ENCODE data around the gene APOBEC3B. TPM values are rescaled to one million over a fixed set of nuclear protein-coding genes. Genes with fewer than 3 reads are reported as not detected.

Gene APOBEC3B
- total and polyA plus RNA-seq, 9 of the 15 experiments (the other 6 are each of a cell fraction or from before 2014, with no cell fraction given), result 5.9 to 166 (median 43.2) TPM

DNA sequence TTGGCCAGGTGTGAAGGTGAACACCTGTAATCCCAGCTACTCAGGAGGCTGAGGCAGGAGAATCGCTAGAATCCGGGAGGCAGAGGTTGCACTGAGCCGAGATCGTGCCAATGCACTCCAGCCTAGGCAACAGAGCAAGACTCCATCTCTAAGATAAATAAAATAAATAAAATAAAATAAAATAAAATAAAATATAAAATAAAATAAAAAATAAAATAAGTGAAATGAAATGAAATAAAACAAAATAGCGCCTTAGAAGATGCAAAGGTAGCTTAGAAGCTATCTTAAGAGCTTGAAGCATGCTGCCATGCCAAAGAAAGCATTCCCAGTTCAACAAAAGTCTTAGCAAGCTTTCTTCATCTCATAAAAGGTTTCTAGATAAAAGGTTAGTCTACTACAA lies 25.0 kb downstream of the APOBEC3B start (continued):
- TF ChIP-seq, protein P1, sequence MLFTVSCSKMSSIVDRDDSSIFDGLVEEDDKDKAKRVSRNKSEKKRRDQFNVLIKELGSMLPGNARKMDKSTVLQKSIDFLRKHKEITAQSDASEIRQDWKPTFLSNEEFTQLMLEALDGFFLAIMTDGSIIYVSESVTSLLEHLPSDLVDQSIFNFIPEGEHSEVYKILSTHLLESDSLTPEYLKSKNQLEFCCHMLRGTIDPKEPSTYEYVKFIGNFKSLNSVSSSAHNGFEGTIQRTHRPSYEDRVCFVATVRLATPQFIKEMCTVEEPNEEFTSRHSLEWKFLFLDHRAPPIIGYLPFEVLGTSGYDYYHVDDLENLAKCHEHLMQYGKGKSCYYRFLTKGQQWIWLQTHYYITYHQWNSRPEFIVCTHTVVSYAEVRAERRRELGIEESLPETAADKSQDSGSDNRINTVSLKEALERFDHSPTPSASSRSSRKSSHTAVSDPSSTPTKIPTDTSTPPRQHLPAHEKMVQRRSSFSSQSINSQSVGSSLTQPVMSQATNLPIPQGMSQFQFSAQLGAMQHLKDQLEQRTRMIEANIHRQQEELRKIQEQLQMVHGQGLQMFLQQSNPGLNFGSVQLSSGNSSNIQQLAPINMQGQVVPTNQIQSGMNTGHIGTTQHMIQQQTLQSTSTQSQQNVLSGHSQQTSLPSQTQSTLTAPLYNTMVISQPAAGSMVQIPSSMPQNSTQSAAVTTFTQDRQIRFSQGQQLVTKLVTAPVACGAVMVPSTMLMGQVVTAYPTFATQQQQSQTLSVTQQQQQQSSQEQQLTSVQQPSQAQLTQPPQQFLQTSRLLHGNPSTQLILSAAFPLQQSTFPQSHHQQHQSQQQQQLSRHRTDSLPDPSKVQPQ (CRISPR knock-in tag; IDR thresholded peaks at IDR 0.05; ENCODE audit: borderline replicate concordance), result no peak
- no peak for TF ChIP-seq RHOXF2B (CRISPR knock-in tag; conservative IDR thresholded peaks at IDR 0.05)
- TF ChIP-seq, protein P2, sequence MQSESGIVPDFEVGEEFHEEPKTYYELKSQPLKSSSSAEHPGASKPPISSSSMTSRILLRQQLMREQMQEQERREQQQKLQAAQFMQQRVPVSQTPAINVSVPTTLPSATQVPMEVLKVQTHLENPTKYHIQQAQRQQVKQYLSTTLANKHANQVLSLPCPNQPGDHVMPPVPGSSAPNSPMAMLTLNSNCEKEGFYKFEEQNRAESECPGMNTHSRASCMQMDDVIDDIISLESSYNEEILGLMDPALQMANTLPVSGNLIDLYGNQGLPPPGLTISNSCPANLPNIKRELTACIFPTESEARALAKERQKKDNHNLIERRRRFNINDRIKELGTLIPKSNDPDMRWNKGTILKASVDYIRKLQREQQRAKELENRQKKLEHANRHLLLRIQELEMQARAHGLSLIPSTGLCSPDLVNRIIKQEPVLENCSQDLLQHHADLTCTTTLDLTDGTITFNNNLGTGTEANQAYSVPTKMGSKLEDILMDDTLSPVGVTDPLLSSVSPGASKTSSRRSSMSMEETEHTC (IDR thresholded peaks at IDR 0.05), result no peak
- no peak for TF ChIP-seq CHD1 (IDR thresholded peaks at IDR 0.05; ENCODE audit: low read length)
- TF ChIP-seq JUND (IDR thresholded peaks at IDR 0.05; ENCODE audit: borderline replicate concordance, low read depth, low read length), result no peak
- no peak for TF ChIP-seq JUND (tag; IDR thresholded peaks at IDR 0.05; ENCODE audit: borderline replicate concordance, low read depth, low read length)
- no peak for TF ChIP-seq ZC3H11A (IDR thresholded peaks at IDR 0.05; ENCODE audit: low read depth, low read length)

All from K562 (cell line).